Heart left ventricle (tissue), 13 donors: ENCODE results near the gene PFKFB3.

Experiments
- CTCF ChIP-seq, 12 donors: fragments of 200-600 bp; sonication (generic) in 4 of 12; IDR thresholded peaks; one replicate each; pipeline versions ENCODE4 v1.5.0 to v1.8.0; 2018 to 2022; ENCODE audit warnings: antibody characterized with exemption in 12 of 12, mild to moderate bottlenecking in 5 of 12
- POLR2A ChIP-seq, 2 donors: fragments of 450-650 bp; IDR thresholded peaks; one replicate each; pipeline ENCODE4 v1.6.1; 2017; ENCODE audit warnings: antibody characterized with exemption in 2 of 2, mild to moderate bottlenecking in 2 of 2, moderate library complexity in 2 of 2
- donor health status: ischemic (EF 13 %, LVEDD 7.1; RV severe dilation, severe dysfunction).
- donor health status: DM: no; HTN: yes; CAD: no.
- donor health status: DM: no; HTN: no; CAD: no.
- donor health status: ischemic (EF 25% LVEDD 6.9; RV normal size, moderate dysfunction).
- donor health status: ischemic (EF 25% LVEDD 5.7; RV mildly dilated, moderate dysfunction).
- donor health status: ischemic (EF 35%, LVEDD 5.7; RV mildly dilated, moderate dysfunction).
- donor health status: nonischemic (EF 11% LVEDD 7.7; RV severe dilation, severe dysfunction).
- donor health status: DM: yes; HTN: yes; CAD: no.
- donor health status: PGD.
- donor health status: ischemic (EF 29% LVEDD 5.4; RV normal size, mild dysfunction).
- donor health status: nonischemic (EF 23%, LVEDD 6.1; RV moderate dilation, normal function).

GRCh38 chr10:6232225-6232807 lies 29.6 kb downstream of the PFKFB3 start:
- TF ChIP-seq CTCF (IDR thresholded peaks at IDR 0.05): no peak
- TF ChIP-seq POLR2A (IDR thresholded peaks at IDR 0.05): no peak
